ENCODE data around the gene RANBP17.

The RANBP17 gene

GRCh38 chr5:171318026-171318425, 456.2 kb downstream of the RANBP17 start:
- Histone ChIP-seq H3K9me3 (ENCODE audit: control insufficient read depth, insufficient read depth, low read depth, low read length) (no peaks in the 10 kb centered on the region), H3K4me1 (ENCODE audit: control insufficient read depth, insufficient read depth, low read length) (no peaks in the 10 kb centered on the region), H3K36me3 (ENCODE audit: control insufficient read depth in 2 of 2, insufficient read depth in 1 of 2, low read length in 2 of 2) (peaks cover 2 to 5% of the 10 kb centered on the region in 2 experiments; a peak in 2 of 3 replicates), H3K27ac (ENCODE audit: extremely low read depth, low read depth, low read length) (no peak overlapping the region), H3K4me3 (ENCODE audit: low read depth, low read length) (no peak overlapping the region)
- CTCF ChIA-PET = interaction anchor here (1.3 kb wide), 1 partner anchor 24 kb away, joined by 3 read pairs; no protein-coding TSS in a partner anchor
- POLR2A ChIA-PET = interaction anchor here (0.6 to 1.0 kb wide), 2 partner anchors 23 to 541 kb away, joined by 3 read pairs; no protein-coding TSS in a partner anchor
- TF ChIP-seq TSHZ1 (tag by site-specific recombination; IDR thresholded peaks at IDR 0.05; ENCODE audit: borderline replicate concordance) = no peak
- no peak for TF ChIP-seq INSM2 (tag by site-specific recombination; IDR thresholded peaks at IDR 0.05)
- no peak for TF ChIP-seq ZFP37 (tag by site-specific recombination; IDR thresholded peaks at IDR 0.05)
- no peak for TF ChIP-seq HIC1 (tag by site-specific recombination; IDR thresholded peaks at IDR 0.05)
- no peak for TF ChIP-seq ZNF785 (tag by site-specific recombination; IDR thresholded peaks at IDR 0.05)
- TF ChIP-seq KLF16 (tag by site-specific recombination; IDR thresholded peaks at IDR 0.05) = no peak
- TF ChIP-seq ZNF548 (tag by site-specific recombination; IDR thresholded peaks at IDR 0.05) = no peak
- TF ChIP-seq ZBTB11 (tag by site-specific recombination; conservative IDR thresholded peaks at IDR 0.05; ENCODE audit: low read depth) = no peak
- no peak for TF ChIP-seq ZNF639 (tag by site-specific recombination; IDR thresholded peaks at IDR 0.05)
- TF ChIP-seq ZBTB8A (tag by site-specific recombination; IDR thresholded peaks at IDR 0.05) = no peak
- no peak for TF ChIP-seq ZNF704 (tag by site-specific recombination; IDR thresholded peaks at IDR 0.05)
- TF ChIP-seq ZNF596 (tag by site-specific recombination; IDR thresholded peaks at IDR 0.05) = no peak
- no peak for TF ChIP-seq ZBTB21 (tag by site-specific recombination; IDR thresholded peaks at IDR 0.05)
- no peak for TF ChIP-seq ZNF510 (tag by site-specific recombination; IDR thresholded peaks at IDR 0.05; ENCODE audit: insufficient replicate concordance)
- no peak for TF ChIP-seq ZNF518A (tag by site-specific recombination; conservative IDR thresholded peaks at IDR 0.05; ENCODE audit: low read depth)
- TF ChIP-seq ZNF585B (tag by site-specific recombination; IDR thresholded peaks at IDR 0.05) = no peak
- TF ChIP-seq KLF7 (tag by site-specific recombination; IDR thresholded peaks at IDR 0.05; ENCODE audit: borderline replicate concordance) = no peak
- TF ChIP-seq ZNF600 (tag by site-specific recombination; IDR thresholded peaks at IDR 0.05) = no peak
- no peak for TF ChIP-seq ZNF302 (tag by site-specific recombination; IDR thresholded peaks at IDR 0.05; ENCODE audit: low read depth)
